Measurements from ENCODE around the gene MAML2. TPM values are rescaled to one million over a fixed set of nuclear protein-coding genes. Genes with fewer than 3 reads are reported as not detected.
A peak's percentile ranks its signal among the peaks of the same experiment; 100 is the strongest.

The MAML2 gene
- total RNA-seq, 3 donors from 2014 or later: 45.6 to 82.8 (median 68.2) TPM

DNA sequence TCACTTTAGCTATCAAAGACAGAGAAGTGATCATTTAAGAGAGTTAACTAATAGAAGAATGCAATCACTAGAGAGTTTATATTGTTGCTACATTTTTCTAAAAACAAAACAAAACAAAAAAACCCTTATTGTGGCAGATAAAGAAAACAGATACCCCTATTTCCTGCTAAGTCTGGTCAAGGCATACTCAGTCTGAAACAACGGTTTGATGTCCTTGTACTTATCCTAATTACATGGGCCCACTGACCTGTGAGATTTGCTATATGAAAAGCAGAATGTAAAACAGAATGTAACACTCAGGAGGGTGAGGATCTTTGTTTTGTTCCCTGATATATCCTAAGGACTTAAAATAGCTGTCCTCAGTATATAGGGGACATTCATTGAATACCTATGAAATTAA lies 24.6 kb downstream of the MAML2 start:
- H3K36me3 ChIP-seq: no peaks in the 10 kb centered on the region
- no peak overlapping the region for H3K4me3 ChIP-seq
- no peaks in the 10 kb centered on the region for H3K27me3 ChIP-seq
- TF ChIP-seq POLR2A (IDR thresholded peaks at IDR 0.05): no peak
- no peak for TF ChIP-seq POLR2AphosphoS5 (IDR thresholded peaks at IDR 0.05)
- TF ChIP-seq, protein P1, sequence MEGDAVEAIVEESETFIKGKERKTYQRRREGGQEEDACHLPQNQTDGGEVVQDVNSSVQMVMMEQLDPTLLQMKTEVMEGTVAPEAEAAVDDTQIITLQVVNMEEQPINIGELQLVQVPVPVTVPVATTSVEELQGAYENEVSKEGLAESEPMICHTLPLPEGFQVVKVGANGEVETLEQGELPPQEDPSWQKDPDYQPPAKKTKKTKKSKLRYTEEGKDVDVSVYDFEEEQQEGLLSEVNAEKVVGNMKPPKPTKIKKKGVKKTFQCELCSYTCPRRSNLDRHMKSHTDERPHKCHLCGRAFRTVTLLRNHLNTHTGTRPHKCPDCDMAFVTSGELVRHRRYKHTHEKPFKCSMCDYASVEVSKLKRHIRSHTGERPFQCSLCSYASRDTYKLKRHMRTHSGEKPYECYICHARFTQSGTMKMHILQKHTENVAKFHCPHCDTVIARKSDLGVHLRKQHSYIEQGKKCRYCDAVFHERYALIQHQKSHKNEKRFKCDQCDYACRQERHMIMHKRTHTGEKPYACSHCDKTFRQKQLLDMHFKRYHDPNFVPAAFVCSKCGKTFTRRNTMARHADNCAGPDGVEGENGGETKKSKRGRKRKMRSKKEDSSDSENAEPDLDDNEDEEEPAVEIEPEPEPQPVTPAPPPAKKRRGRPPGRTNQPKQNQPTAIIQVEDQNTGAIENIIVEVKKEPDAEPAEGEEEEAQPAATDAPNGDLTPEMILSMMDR (IDR thresholded peaks at IDR 0.05): no peak
- intact Hi-C loops (cut with DNase I; ENCODE audit: low total_unique reads): no loop called here
- no peak for DNase-seq (ENCODE audit: low spot score in 2 of 2)
- H3K9me3 ChIP-seq: no peaks in the 10 kb centered on the region
- peaks cover 30 to 52% of the 10 kb centered on the region in 2 donors for H3K4me1 ChIP-seq
- H3K27ac ChIP-seq: peak overlapping the region; percentile 89 to 92

DNA sequence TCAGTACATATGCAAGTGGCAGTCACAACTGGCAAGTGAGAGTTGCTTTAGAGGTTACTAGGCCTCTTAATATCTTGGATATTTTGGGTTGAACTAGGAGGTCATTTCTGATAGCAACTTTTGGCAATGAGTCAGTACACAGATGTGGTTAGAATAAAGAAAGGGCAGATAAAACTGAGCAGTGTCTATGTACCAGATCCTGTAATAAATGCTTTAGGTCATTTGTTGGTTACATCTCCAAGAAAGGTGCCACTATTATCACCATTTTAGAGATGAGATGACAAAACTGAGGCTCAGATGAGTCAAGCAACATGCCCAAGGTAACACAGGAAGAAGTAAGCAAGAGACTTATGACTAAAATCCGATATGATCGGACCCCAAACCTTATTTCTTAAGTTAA lies 25.0 kb downstream of the MAML2 start:
- H3K4me3 ChIP-seq: no peak overlapping the region
- H3K36me3 ChIP-seq: no peaks in the 10 kb centered on the region
- peaks cover 30 to 52% of the 10 kb centered on the region in 2 donors for H3K4me1 ChIP-seq
- intact Hi-C loops (cut with DNase I; ENCODE audit: low total_unique reads): no loop called here
- H3K27ac ChIP-seq: peak overlapping the region; percentile 89 to 92
- DNase-seq (ENCODE audit: low spot score in 2 of 2): no peak
- H3K9me3 ChIP-seq: no peaks in the 10 kb centered on the region
- no peaks in the 10 kb centered on the region for H3K27me3 ChIP-seq
- TF ChIP-seq, protein P1 (IDR thresholded peaks at IDR 0.05): no peak
- TF ChIP-seq POLR2AphosphoS5 (IDR thresholded peaks at IDR 0.05) (no peak), POLR2A (IDR thresholded peaks at IDR 0.05) (no peak)

DNA sequence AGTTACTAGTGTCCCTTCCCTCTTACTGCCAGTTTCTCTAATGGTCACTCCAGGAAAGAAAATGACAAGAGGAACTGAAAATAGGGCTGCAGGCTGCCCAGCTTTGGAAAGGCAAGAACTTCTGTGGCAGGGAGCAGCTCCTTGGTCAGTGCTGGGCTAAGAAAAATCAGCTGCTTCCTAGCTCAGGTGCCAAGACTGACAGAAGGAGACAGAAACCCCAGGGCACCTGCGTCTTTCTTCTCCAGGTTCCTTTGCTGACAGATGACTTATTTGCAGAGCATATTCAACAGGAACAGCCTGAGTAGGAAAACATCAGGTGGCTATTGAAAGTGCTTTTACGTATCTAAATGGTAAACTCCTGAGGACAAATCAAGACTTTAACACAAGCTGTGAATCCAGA lies 25.4 kb downstream of the MAML2 start:
- TF ChIP-seq, protein P1 (IDR thresholded peaks at IDR 0.05): no peak
- TF ChIP-seq POLR2AphosphoS5 (IDR thresholded peaks at IDR 0.05) (no peak), POLR2A (IDR thresholded peaks at IDR 0.05) (no peak)
- Histone ChIP-seq H3K27me3 (no peaks in the 10 kb centered on the region), H3K36me3 (no peaks in the 10 kb centered on the region), H3K27ac (peak overlapping the region; percentile 89 to 92), H3K4me1 (peaks cover 30 to 54% of the 10 kb centered on the region in 2 donors), H3K9me3 (no peaks in the 10 kb centered on the region), H3K4me3 (no peak overlapping the region)
- intact Hi-C loops (cut with DNase I; ENCODE audit: low total_unique reads): no loop called here
- DNase-seq (ENCODE audit: low spot score in 2 of 2): peak; percentile 41 to 62

DNA sequence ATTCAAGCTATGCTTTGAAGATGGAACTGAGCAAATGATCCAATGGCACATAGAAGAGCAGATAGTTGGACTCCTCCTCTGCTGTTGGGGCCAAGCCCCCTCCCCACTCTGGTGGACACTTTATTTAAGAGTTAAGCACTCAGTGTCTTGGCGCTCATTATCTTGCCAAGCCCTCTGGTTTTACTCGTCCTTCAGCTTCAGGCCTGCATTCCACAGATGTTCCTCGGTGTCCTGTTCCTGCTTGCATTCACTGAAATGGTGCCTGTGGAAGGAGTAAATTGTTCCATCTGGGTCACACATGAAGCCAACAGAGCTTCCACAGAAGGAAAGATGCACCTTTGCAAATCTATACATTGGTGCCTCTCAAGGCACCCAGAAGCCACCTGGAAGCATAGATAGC lies 26.1 kb downstream of the MAML2 start:
- peak in 1 of 2 donors; percentile 67 for DNase-seq (ENCODE audit: low spot score in 2 of 2)
- H3K27ac ChIP-seq: peak overlapping the region; percentile 89 to 92
- no peaks in the 10 kb centered on the region for H3K9me3 ChIP-seq
- TF ChIP-seq POLR2AphosphoS5 (IDR thresholded peaks at IDR 0.05): no peak
- no peak for TF ChIP-seq POLR2A (IDR thresholded peaks at IDR 0.05)
- TF ChIP-seq, protein P1 (IDR thresholded peaks at IDR 0.05): no peak
- H3K27me3 ChIP-seq: no peaks in the 10 kb centered on the region
- peaks cover 30 to 57% of the 10 kb centered on the region in 2 donors for H3K4me1 ChIP-seq
- H3K4me3 ChIP-seq: no peak overlapping the region
- intact Hi-C loops (cut with DNase I; ENCODE audit: low total_unique reads): no loop called here
- H3K36me3 ChIP-seq: no peaks in the 10 kb centered on the region

DNA sequence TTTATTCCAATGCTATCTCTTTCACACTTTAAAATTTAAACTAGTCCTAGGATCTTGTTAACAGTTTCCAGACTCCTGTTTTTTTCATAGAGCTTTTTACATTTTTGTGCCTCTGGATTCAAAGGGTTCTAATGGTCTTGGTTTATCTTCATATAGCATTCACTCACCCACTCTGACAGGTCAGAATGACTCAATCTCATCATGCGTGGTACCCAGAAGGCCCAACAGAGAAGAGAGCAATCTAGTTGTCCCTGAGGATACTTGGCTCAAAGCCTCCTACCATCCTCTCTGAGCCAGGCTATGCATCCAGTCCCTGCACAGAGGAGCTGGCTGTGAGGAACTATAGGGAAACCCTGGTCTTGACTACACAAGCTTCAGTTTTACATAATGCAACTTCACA lies 27.5 kb downstream of the MAML2 start:
- no peaks in the 10 kb centered on the region for H3K9me3 ChIP-seq
- H3K27me3 ChIP-seq: no peaks in the 10 kb centered on the region
- DNase-seq (ENCODE audit: low spot score in 2 of 2): no peak
- H3K36me3 ChIP-seq: no peaks in the 10 kb centered on the region
- peak overlapping the region; percentile 89 to 92 for H3K27ac ChIP-seq
- intact Hi-C loops (cut with DNase I; ENCODE audit: low total_unique reads): no loop called here
- no peak overlapping the region for H3K4me3 ChIP-seq
- H3K4me1 ChIP-seq: peaks cover 30 to 69% of the 10 kb centered on the region in 2 donors
- TF ChIP-seq POLR2AphosphoS5 (IDR thresholded peaks at IDR 0.05) (no peak), POLR2A (IDR thresholded peaks at IDR 0.05) (no peak)
- TF ChIP-seq, protein P1 (IDR thresholded peaks at IDR 0.05): no peak
